Mesothelial cell of epicardium (in vitro differentiated cells): Measurements from ENCODE around the gene RUFY2. TPM values are rescaled to one million over a fixed set of nuclear protein-coding genes. Genes with fewer than 3 reads are reported as not detected.
"Not testable (repeated sequence)": the region's sequence is repeated elsewhere in the genome, so short reads cannot be mapped to it uniquely, and the experiment has no call there.

ENCODE experiments used
- DNase-seq, 2 experiments: peaks; one replicate each; pipeline ENCODE4 v3.0.0; 2021; ENCODE audit warnings: low spot score in 2 of 2; ENCODE audit not compliant: unreplicated experiment in 2 of 2
- H3K27ac Mint-ChIP-seq: 2 replicates; pipeline ENCODE4 v1.8.0; 2021; ENCODE audit warnings: mixed read lengths
- H3K27me3 Mint-ChIP-seq: 2 replicates; pipeline ENCODE4 v1.8.0; 2021; ENCODE audit warnings: low read depth, mixed read lengths
- H3K36me3 Mint-ChIP-seq: 2 replicates; pipeline ENCODE4 v1.8.0; 2021; ENCODE audit warnings: mixed read lengths
- H3K4me1 Mint-ChIP-seq: 2 replicates; pipeline ENCODE4 v1.8.0; 2021; ENCODE audit warnings: mixed read lengths
- H3K4me3 Mint-ChIP-seq: 2 replicates; pipeline ENCODE4 v1.8.0; 2021; ENCODE audit warnings: mild to moderate bottlenecking, moderate library complexity, mixed read lengths
- H3K9me3 Mint-ChIP-seq: 2 replicates; pipeline ENCODE4 v1.8.0; 2021; ENCODE audit warnings: mixed read lengths
- CTCF ChIP-seq: fragments of 200-600 bp; sonication (generic); IDR thresholded peaks from one replicate; pipeline ENCODE4 v1.5.0; 2021; ENCODE audit warnings: antibody characterized with exemption; ENCODE audit not compliant: unreplicated experiment
- total RNA-seq: library from RNA; stranded (reverse); gene quantifications from 3 replicates; pipeline ENCODE4 v1.2.1, GENCODE V29; 2021

RUFY2 gene
- total RNA-seq, 1 donor from 2014 or later = 39.6 TPM

GRCh38 chr10:68318331-68319059 lies 88.6 kb downstream of the RUFY2 start:
- H3K27me3 Mint-ChIP-seq = no peaks in the 10 kb centered on the region
- no peak for DNase-seq
- peaks cover 17% of the 10 kb centered on the region for H3K36me3 Mint-ChIP-seq
- TF ChIP-seq CTCF = no peak
- no peaks in the 10 kb centered on the region for H3K4me1 Mint-ChIP-seq
- peak overlapping the region; percentile 9 for H3K27ac Mint-ChIP-seq
- H3K9me3 Mint-ChIP-seq = peaks cover 20% of the 10 kb centered on the region
- no peak overlapping the region for H3K4me3 Mint-ChIP-seq

GRCh38 chr10:68315582-68315981 lies 91.5 kb downstream of the RUFY2 start:
- H3K27me3 Mint-ChIP-seq = no peaks in the 10 kb centered on the region
- TF ChIP-seq CTCF = no peak
- no peaks in the 10 kb centered on the region for H3K4me1 Mint-ChIP-seq
- no peak for DNase-seq
- H3K4me3 Mint-ChIP-seq = no peak overlapping the region
- peaks cover 20% of the 10 kb centered on the region for H3K9me3 Mint-ChIP-seq
- no peak overlapping the region for H3K27ac Mint-ChIP-seq
- H3K36me3 Mint-ChIP-seq = peaks cover 17% of the 10 kb centered on the region

GRCh38 chr10:68314930-68315329 lies 92.1 kb downstream of the RUFY2 start:
- not testable (repeated sequence) for H3K27ac Mint-ChIP-seq, H3K4me3 Mint-ChIP-seq, H3K4me1 Mint-ChIP-seq, H3K27me3 Mint-ChIP-seq, DNase-seq
- peaks cover 17% of the 10 kb centered on the region for H3K36me3 Mint-ChIP-seq
- H3K9me3 Mint-ChIP-seq = peaks cover 20% of the 10 kb centered on the region

GRCh38 chr10:68310531-68310930 lies 96.5 kb downstream of the RUFY2 start:
- Mint-ChIP-seq H3K4me3 (no peak overlapping the region), H3K4me1 (peaks cover 4% of the 10 kb centered on the region), H3K36me3 (no peaks in the 10 kb centered on the region), H3K27ac (no peak overlapping the region), H3K27me3 (no peaks in the 10 kb centered on the region), H3K9me3 (peaks cover under 1% of the 10 kb centered on the region)
- no peak for DNase-seq
- no peak for TF ChIP-seq CTCF

- Mint-ChIP-seq H3K27ac (no peak overlapping the region), H3K9me3 (no peaks in the 10 kb centered on the region), H3K4me1 (peaks cover 8% of the 10 kb centered on the region), H3K36me3 (no peaks in the 10 kb centered on the region), H3K27me3 (no peaks in the 10 kb centered on the region), H3K4me3 (no peak overlapping the region)
- no peak for TF ChIP-seq CTCF
- DNase-seq = no peak
Measured at GRCh38 chr10:68305854-68306253, 101.2 kb downstream of the RUFY2 start.

- Mint-ChIP-seq H3K27ac (no peak overlapping the region), H3K4me3 (no peak overlapping the region), H3K36me3 (no peaks in the 10 kb centered on the region), H3K27me3 (no peaks in the 10 kb centered on the region), H3K9me3 (no peaks in the 10 kb centered on the region), H3K4me1 (peaks cover 8% of the 10 kb centered on the region)
- no peak for TF ChIP-seq CTCF
- DNase-seq = no peak
Measured at GRCh38 chr10:68303849-68304412, 103.1 kb downstream of the RUFY2 start.
